NT2/D1 (cell line): Measurements from ENCODE around the gene CAPN15.

ENCODE experiments used
- YY1 ChIP-seq: IDR thresholded peaks from 2 replicates; pipeline ENCODE4 v1.6.1; 2011; ENCODE audit not compliant: insufficient read length, insufficient read depth
- ZNF274 ChIP-seq: IDR thresholded peaks from 2 replicates; pipeline ENCODE4 v1.6.1; 2011; ENCODE audit warnings: mild to moderate bottlenecking, low read depth, low read length

GRCh38 chr16:546909-547770 lies 19.6 kb downstream of the CAPN15 start:
- no peak for TF ChIP-seq ZNF274
- no peak for TF ChIP-seq YY1
